Mesothelial cell of epicardium (in vitro differentiated cells): ENCODE results near the gene PDS5B. TPM values are rescaled to one million over a fixed set of nuclear protein-coding genes. Genes with fewer than 3 reads are reported as not detected.

ENCODE experiments used
- DNase-seq, 2 experiments: peaks; one replicate each; pipeline ENCODE4 v3.0.0; 2021; ENCODE audit warnings: low spot score in 2 of 2; ENCODE audit not compliant: unreplicated experiment in 2 of 2
- H3K27ac Mint-ChIP-seq: 2 replicates; pipeline ENCODE4 v1.8.0; 2021; ENCODE audit warnings: mixed read lengths
- H3K27me3 Mint-ChIP-seq: 2 replicates; pipeline ENCODE4 v1.8.0; 2021; ENCODE audit warnings: low read depth, mixed read lengths
- H3K36me3 Mint-ChIP-seq: 2 replicates; pipeline ENCODE4 v1.8.0; 2021; ENCODE audit warnings: mixed read lengths
- H3K4me1 Mint-ChIP-seq: 2 replicates; pipeline ENCODE4 v1.8.0; 2021; ENCODE audit warnings: mixed read lengths
- H3K4me3 Mint-ChIP-seq: 2 replicates; pipeline ENCODE4 v1.8.0; 2021; ENCODE audit warnings: mild to moderate bottlenecking, moderate library complexity, mixed read lengths
- H3K9me3 Mint-ChIP-seq: 2 replicates; pipeline ENCODE4 v1.8.0; 2021; ENCODE audit warnings: mixed read lengths
- total RNA-seq: library from RNA; stranded (reverse); gene quantifications from 3 replicates; pipeline ENCODE4 v1.2.1, GENCODE V29; 2021
- TF ChIP-seq, protein P1 (sequence below): fragments of 200-600 bp; sonication (generic); IDR thresholded peaks from one replicate; pipeline ENCODE4 v1.5.0; 2021; ENCODE audit warnings: antibody characterized with exemption; ENCODE audit not compliant: unreplicated experiment

PDS5B gene
- total RNA-seq, 1 donor from 2014 or later, result 64.9 TPM

DNA sequence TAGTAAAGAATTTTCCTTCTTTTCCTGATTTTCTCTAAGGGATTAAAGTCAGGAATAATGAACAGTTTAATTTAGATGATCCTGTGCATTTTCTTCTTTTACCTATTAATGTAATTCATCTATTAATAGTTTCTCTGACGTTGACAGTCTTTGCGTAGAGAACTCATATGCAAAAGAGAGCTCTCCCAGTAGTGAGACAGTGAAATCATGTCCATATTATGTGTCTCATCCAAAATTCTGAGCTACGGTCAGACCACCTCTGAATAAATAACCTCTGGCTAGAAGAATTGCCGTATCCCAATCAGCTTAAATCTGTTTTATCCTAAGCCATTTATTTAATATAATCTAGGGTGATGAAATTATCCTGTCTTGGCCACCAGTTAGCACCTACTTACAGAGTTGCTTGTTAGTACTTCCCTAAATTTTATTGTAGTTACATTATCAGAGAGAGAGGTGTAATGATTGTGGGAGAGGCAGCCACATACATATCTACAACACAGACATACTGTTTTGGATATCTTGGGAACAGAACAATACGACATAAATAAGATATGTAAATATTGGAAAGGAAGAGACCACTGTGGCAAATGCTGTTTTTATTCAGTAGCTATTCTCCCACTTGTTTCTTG is 30.7 kb downstream of the PDS5B start:
- Mint-ChIP-seq H3K4me1 (no peaks in the 10 kb centered on the region), H3K36me3 (peaks cover 60% of the 10 kb centered on the region), H3K27ac (no peak overlapping the region), H3K4me3 (no peak overlapping the region), H3K9me3 (peaks cover 66% of the 10 kb centered on the region), H3K27me3 (no peaks in the 10 kb centered on the region)
- DNase-seq, result no peak
- TF ChIP-seq, protein P1, sequence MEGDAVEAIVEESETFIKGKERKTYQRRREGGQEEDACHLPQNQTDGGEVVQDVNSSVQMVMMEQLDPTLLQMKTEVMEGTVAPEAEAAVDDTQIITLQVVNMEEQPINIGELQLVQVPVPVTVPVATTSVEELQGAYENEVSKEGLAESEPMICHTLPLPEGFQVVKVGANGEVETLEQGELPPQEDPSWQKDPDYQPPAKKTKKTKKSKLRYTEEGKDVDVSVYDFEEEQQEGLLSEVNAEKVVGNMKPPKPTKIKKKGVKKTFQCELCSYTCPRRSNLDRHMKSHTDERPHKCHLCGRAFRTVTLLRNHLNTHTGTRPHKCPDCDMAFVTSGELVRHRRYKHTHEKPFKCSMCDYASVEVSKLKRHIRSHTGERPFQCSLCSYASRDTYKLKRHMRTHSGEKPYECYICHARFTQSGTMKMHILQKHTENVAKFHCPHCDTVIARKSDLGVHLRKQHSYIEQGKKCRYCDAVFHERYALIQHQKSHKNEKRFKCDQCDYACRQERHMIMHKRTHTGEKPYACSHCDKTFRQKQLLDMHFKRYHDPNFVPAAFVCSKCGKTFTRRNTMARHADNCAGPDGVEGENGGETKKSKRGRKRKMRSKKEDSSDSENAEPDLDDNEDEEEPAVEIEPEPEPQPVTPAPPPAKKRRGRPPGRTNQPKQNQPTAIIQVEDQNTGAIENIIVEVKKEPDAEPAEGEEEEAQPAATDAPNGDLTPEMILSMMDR, result no peak

DNA sequence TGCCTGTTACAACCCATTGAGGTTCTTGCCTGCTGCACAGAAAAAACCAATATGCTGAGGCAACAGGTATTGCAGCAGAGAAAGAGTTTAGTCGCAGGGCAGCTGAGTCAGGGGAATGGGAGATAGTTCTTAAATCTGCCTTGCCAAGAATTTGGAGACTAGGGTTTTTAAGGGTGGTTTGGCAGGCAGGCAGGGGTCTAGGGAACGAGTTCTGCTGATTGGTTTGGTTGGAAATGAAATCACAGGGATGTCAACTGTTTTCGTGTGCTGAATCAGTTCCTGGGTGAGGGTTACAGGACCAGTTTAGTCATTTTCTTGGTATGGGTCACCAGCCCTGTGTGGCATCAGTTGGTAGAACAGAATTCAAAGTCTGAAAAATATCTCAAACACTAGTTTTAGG is 36.6 kb downstream of the PDS5B start:
- TF ChIP-seq, protein P1, result no peak
- peaks cover 3% of the 10 kb centered on the region for H3K4me1 Mint-ChIP-seq
- H3K27ac Mint-ChIP-seq, result no peak overlapping the region
- H3K4me3 Mint-ChIP-seq, result no peak overlapping the region
- H3K27me3 Mint-ChIP-seq, result no peaks in the 10 kb centered on the region
- peaks cover 42% of the 10 kb centered on the region for H3K9me3 Mint-ChIP-seq
- H3K36me3 Mint-ChIP-seq, result peaks cover 45% of the 10 kb centered on the region
- DNase-seq, result no peak

DNA sequence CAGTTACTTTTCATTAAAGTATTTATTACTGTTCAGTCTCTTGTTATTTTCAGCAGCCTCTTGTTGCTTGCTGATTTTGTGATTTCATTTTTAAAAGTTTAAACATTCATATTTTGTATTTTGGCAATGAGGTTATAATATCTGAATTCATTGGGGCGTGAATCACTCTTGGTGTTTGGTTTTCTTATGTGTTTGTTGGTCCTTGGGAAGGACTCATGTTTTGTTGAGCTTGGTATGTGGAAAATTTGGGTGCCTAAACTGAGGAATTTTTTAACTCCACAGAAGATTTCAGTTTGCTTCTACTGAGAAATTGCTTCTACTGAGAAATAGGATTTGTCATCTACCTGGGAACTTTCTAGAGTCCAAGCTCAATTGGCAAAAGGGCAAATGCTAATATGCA is 38.2 kb downstream of the PDS5B start:
- Mint-ChIP-seq H3K27me3 (no peaks in the 10 kb centered on the region), H3K9me3 (peaks cover 33% of the 10 kb centered on the region), H3K4me1 (peaks cover 3% of the 10 kb centered on the region), H3K4me3 (no peak overlapping the region), H3K27ac (no peak overlapping the region), H3K36me3 (peaks cover 38% of the 10 kb centered on the region)
- DNase-seq, result no peak
- TF ChIP-seq, protein P1, result no peak

DNA sequence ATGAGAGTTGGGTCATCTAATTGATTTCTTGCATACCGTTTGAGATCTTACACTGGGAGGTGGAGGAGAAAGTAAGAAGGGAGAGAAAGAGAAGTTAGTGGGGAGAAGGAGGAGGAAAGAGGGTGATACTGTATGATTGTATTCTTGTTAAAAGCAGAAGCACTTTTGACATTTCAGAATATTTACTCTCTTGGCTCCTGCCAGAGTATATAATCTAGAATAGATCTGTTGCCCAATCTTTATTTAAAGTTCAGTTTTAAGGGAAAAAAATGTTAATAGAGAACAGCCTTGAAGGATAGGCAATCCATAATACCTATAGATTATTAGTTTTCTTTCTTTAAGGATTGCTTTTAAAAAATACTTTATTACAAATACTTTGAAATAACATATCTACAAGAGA is 41.5 kb downstream of the PDS5B start:
- Mint-ChIP-seq H3K4me1 (peaks cover 3% of the 10 kb centered on the region), H3K9me3 (peaks cover 13% of the 10 kb centered on the region), H3K36me3 (peaks cover 30% of the 10 kb centered on the region), H3K27me3 (no peaks in the 10 kb centered on the region), H3K27ac (no peak overlapping the region), H3K4me3 (no peak overlapping the region)
- DNase-seq, result no peak
- TF ChIP-seq, protein P1, result no peak

DNA sequence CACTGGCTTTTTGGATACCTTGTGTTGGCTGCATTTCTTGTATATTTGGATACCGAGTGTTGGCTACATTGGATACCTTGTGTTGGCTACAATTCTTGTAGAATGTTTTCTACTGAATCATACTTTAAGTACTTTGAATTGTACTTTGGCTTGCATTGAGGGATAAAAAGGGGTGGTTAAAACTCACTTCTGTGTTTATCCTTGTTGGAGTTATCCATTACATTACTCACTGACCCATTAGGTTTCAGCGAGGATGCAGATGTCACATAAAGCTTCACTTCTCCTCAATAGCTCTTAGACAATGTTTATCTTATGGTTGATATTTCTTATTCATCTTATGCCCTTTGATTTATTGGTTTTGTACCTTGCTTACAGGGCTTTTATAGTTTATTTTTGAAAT is 43.1 kb downstream of the PDS5B start:
- Mint-ChIP-seq H3K4me1 (peaks cover 3% of the 10 kb centered on the region), H3K36me3 (peaks cover 20% of the 10 kb centered on the region), H3K27me3 (no peaks in the 10 kb centered on the region), H3K9me3 (peaks cover 4% of the 10 kb centered on the region), H3K27ac (no peak overlapping the region), H3K4me3 (no peak overlapping the region)
- TF ChIP-seq, protein P1, result no peak
- no peak for DNase-seq

DNA sequence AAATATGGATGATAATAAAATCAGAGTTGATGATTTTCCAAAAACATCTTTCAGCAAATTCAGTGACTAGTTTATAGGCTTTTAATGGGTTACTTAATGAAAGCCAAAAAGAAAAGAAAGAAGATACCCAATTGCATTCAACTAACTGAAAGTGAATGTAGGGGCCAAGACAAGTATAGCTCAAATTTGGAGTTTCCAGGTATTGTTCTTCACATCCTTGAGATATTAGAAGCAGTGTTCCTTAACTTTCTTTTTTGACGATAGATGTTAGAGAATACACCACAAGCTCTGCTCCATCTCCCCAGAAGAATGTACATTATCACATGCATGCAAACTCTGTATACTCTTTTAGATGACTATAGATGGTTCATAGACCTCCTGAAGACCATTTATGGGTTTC is 43.6 kb downstream of the PDS5B start:
- no peak overlapping the region for H3K27ac Mint-ChIP-seq
- no peaks in the 10 kb centered on the region for H3K27me3 Mint-ChIP-seq
- TF ChIP-seq, protein P1, result no peak
- peaks cover 20% of the 10 kb centered on the region for H3K36me3 Mint-ChIP-seq
- H3K4me3 Mint-ChIP-seq, result no peak overlapping the region
- H3K9me3 Mint-ChIP-seq, result peaks cover 4% of the 10 kb centered on the region
- DNase-seq, result no peak
- peaks cover 3% of the 10 kb centered on the region for H3K4me1 Mint-ChIP-seq
